ENCODE results near the gene HS2ST1.
A peak's percentile ranks its signal among the peaks of the same experiment; 100 is the strongest.
"Not testable (repeated sequence)": the region's sequence is repeated elsewhere in the genome, so short reads cannot be mapped to it uniquely, and the experiment has no call there.

The HS2ST1 gene

DNA sequence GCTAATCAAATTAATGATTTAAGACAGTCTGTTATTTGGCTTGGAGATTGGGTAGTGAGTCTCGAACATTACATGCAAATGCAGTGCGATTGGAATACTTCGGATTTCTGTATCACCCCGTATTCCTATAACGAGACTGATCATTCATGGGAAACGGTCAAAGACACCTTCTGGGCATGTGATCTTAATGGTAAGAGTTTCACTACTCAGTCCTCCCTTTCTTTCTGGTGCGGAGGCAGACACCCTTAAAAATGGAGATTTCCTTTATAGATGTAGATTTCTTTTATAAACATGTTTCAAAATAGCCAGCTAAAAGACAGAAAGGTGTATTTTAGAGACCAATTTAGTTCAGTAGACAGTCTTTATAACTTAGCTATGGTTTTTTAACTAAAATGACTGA, 74.4 kb downstream of the HS2ST1 start:
- DNase-seq (ENCODE audit: low read depth in 1 of 2, low spot score in 1 of 2) = no peak
- in situ Hi-C loops (cut with HindIII; ENCODE audit: low pct_unique_long_range_greater_than_20kb, low sequenced_read_pairs) = no loop called here
- TF ChIP-seq JUND (IDR thresholded peaks at IDR 0.05; ENCODE audit: low read depth) = no peak

GRCh38 chr1:86989690-86990089, 75.3 kb downstream of the HS2ST1 start:
- in situ Hi-C loops (cut with HindIII; ENCODE audit: low pct_unique_long_range_greater_than_20kb, low sequenced_read_pairs); DNase-seq (ENCODE audit: low read depth in 1 of 2, low spot score in 1 of 2): not testable (repeated sequence)

DNA sequence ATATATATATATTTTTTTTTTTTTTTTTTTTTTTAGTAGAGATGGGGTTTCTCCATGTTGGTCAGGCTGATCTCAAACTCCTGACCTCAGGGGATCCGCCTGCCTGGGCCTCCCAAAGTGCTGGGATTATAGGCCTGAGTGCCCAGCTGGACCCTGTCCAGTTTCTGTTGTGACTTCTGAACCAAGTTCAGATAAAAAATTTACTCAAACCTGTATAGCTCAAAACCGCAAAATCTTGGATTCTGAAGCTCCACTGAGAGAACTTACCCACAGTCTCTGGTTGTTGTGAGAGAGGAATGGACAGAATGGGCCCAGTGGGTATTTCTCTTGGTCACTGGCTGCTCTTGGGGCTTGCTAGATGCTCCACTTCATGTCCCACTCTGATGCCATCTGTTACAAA, 76.4 kb downstream of the HS2ST1 start:
- no peak for TF ChIP-seq JUND (IDR thresholded peaks at IDR 0.05; ENCODE audit: low read depth)
- no peak for DNase-seq (ENCODE audit: low read depth in 1 of 2, low spot score in 1 of 2)
- in situ Hi-C loops (cut with HindIII; ENCODE audit: low pct_unique_long_range_greater_than_20kb, low sequenced_read_pairs) = no loop called here

- DNase-seq (ENCODE audit: low read depth in 1 of 2, low spot score in 1 of 2) = no peak
- in situ Hi-C loops (cut with HindIII; ENCODE audit: low pct_unique_long_range_greater_than_20kb, low sequenced_read_pairs) = no loop called here
- no peak for TF ChIP-seq JUND (IDR thresholded peaks at IDR 0.05; ENCODE audit: low read depth)
Observed at GRCh38 chr1:86991549-86992186, 77.2 kb downstream of the HS2ST1 start.

GRCh38 chr1:86992861-86993260, 78.4 kb downstream of the HS2ST1 start:
- in situ Hi-C loops (cut with HindIII; ENCODE audit: low pct_unique_long_range_greater_than_20kb, low sequenced_read_pairs) = no loop called here
- TF ChIP-seq JUND (IDR thresholded peaks at IDR 0.05; ENCODE audit: low read depth) = 0 out of 2 replicates have a peak, but pooled peaks have one; percentile 29
- peak in 1 of 2 experiments; percentile 52 for DNase-seq (ENCODE audit: low read depth in 1 of 2, low spot score in 1 of 2)

DNA sequence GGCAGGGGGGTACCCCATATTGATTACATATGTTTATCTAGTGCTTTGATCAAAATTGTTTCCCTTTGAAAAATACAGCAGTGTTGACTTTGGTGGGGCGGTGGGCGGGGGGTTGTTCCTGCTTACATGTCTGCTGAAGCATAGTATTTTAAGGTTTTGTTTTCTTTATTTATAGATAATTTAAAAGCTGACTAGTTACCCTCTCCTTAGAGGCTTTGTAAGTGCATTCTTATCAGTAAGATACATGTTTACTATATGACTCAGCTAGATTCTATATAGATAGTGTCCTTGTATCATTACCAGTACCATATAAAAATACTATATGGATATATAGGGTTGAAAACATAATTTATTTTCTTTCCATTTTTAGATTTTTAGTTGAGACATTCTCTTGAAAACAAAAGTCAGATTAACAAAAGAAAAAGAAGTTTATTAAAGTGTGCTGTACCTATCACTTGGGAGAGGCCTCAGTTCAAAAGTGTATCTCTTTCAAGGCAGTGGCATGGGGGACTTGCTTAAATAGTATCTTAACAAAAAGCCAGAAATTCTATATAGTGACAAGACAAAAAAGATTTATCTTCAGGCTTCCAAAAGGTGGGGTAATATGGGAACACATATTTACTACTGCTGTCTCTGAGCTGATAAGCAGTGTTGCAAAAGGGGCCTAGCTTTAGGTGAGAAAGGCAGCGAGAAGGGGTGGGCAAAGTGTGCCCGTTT, 79.0 kb downstream of the HS2ST1 start:
- in situ Hi-C loops (cut with HindIII; ENCODE audit: low pct_unique_long_range_greater_than_20kb, low sequenced_read_pairs) = no loop called here
- TF ChIP-seq JUND (IDR thresholded peaks at IDR 0.05; ENCODE audit: low read depth) = peak; percentile 68; the same call in 1 of the 2 replicates
- DNase-seq (ENCODE audit: low read depth in 1 of 2, low spot score in 1 of 2) = no peak

DNA sequence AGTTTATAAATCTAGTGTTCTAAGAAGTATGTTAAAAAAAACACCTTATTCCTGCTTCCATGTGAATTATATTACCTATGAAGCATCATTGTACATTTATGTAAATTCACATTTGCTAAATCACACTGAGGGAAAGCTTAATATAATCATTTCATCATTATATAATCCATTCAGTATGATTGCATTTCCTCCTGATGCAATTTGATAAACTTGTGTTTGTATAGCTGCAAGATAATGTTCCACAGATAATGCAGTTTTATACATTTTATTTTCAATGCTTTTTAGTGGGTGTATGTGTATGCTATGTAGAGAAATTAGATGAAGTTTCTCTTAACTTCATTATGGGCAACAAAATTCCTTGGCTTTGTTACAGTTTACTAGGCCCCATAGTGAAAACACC, 79.6 kb downstream of the HS2ST1 start:
- TF ChIP-seq JUND (IDR thresholded peaks at IDR 0.05; ENCODE audit: low read depth) = no peak
- DNase-seq (ENCODE audit: low read depth in 1 of 2, low spot score in 1 of 2) = no peak
- in situ Hi-C loops (cut with HindIII; ENCODE audit: low pct_unique_long_range_greater_than_20kb, low sequenced_read_pairs) = no loop called here

GRCh38 chr1:86997538-86997937, 83.1 kb downstream of the HS2ST1 start:
- in situ Hi-C loops (cut with HindIII; ENCODE audit: low pct_unique_long_range_greater_than_20kb, low sequenced_read_pairs) = no loop called here
- TF ChIP-seq JUND (IDR thresholded peaks at IDR 0.05; ENCODE audit: low read depth) = no peak
- no peak for DNase-seq (ENCODE audit: low read depth in 1 of 2, low spot score in 1 of 2)

GRCh38 chr1:86998280-86998679, 83.8 kb downstream of the HS2ST1 start:
- no peak for TF ChIP-seq JUND (IDR thresholded peaks at IDR 0.05; ENCODE audit: low read depth)
- DNase-seq (ENCODE audit: low read depth in 1 of 2, low spot score in 1 of 2) = no peak
- in situ Hi-C loops (cut with HindIII; ENCODE audit: low pct_unique_long_range_greater_than_20kb, low sequenced_read_pairs) = no loop called here

- in situ Hi-C loops (cut with HindIII; ENCODE audit: low pct_unique_long_range_greater_than_20kb, low sequenced_read_pairs) = no loop called here
- TF ChIP-seq JUND (IDR thresholded peaks at IDR 0.05; ENCODE audit: low read depth) = no peak
- DNase-seq (ENCODE audit: low read depth in 1 of 2, low spot score in 1 of 2) = no peak
Observed at GRCh38 chr1:86998727-86999126, 84.3 kb downstream of the HS2ST1 start.

GRCh38 chr1:87000460-87000859, 86.0 kb downstream of the HS2ST1 start:
- DNase-seq (ENCODE audit: low read depth in 1 of 2, low spot score in 1 of 2) = no peak
- in situ Hi-C loops (cut with HindIII; ENCODE audit: low pct_unique_long_range_greater_than_20kb, low sequenced_read_pairs) = no loop called here
- TF ChIP-seq JUND (IDR thresholded peaks at IDR 0.05; ENCODE audit: low read depth) = no peak

DNA sequence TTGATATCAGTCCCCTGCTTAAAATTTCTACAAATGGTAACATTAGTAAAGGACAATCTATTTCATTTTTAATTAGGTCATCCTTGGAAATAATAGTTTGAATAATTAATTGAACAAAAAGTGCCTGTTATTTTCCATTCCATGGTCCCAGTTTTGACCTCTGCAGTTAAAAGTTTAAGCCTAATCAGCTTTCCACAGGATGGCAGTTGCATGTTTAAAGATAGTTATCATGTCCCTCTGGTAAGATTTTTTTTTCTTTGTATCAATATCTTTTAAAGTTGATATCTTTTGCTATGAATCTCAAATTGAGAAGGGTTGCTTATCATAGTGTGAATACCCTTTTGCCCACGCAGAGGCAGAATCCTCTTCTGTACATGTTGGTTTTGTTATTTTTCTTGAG, 90.4 kb downstream of the HS2ST1 start:
- no peak for DNase-seq (ENCODE audit: low read depth in 1 of 2, low spot score in 1 of 2)
- in situ Hi-C loops (cut with HindIII; ENCODE audit: low pct_unique_long_range_greater_than_20kb, low sequenced_read_pairs) = no loop called here
- TF ChIP-seq JUND (IDR thresholded peaks at IDR 0.05; ENCODE audit: low read depth) = no peak

GRCh38 chr1:87007323-87007722, 92.9 kb downstream of the HS2ST1 start:
- in situ Hi-C loops (cut with HindIII; ENCODE audit: low pct_unique_long_range_greater_than_20kb, low sequenced_read_pairs) = no loop called here
- TF ChIP-seq JUND (IDR thresholded peaks at IDR 0.05; ENCODE audit: low read depth) = no peak
- DNase-seq (ENCODE audit: low read depth in 1 of 2, low spot score in 1 of 2) = no peak

DNA sequence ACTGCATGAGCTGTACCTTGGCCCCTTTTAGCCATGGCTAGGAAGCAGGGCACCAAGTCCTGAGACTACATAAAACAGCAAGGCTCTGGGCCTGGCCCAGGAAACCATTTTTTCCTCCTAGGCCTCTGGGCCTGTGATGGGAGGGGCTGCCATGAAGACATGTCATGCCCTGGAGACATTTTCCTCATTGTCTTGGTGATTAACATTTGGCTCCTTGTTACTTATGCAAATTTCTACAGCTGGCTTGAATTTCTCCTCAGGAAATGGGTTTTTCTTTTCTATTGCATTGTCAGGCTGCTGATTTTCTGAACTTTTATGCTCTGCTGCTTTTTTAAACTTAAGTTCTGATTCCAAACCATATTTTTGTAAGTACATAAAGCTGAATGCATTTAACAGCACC, 99.0 kb downstream of the HS2ST1 start:
- DNase-seq (ENCODE audit: low read depth in 1 of 2, low spot score in 1 of 2); in situ Hi-C loops (cut with HindIII; ENCODE audit: low pct_unique_long_range_greater_than_20kb, low sequenced_read_pairs): not testable (repeated sequence)
